HEK293 (cell line): ENCODE data around the gene TRIM56.

ENCODE experiments used
- CTCF ChIA-PET: fragments of 350-600 bp; formaldehyde crosslinking; extraction: SDS; loops from one replicate; lab custom pipeline; 2021; ENCODE audit warnings: antibody characterized with exemption; lab: Yijun Ruan, JAX
- POLR2A ChIA-PET: fragments of 300-600 bp; formaldehyde crosslinking; extraction: SDS; loops from one replicate; lab custom pipeline; 2020; ENCODE audit warnings: antibody characterized with exemption, inconsistent platforms; lab: Yijun Ruan, JAX
- H3K27ac ChIP-seq: fragments of 200-500 bp; sonication (Bioruptor generic); 2 replicates; pipeline ENCODE4 v1.5.1; 2014; ENCODE audit warnings: low read depth, low read length, control low read depth, inconsistent platforms; ENCODE audit errors: extremely low read depth
- H3K36me3 ChIP-seq, 2 experiments: fragments of 200-500 bp in 1 of 2; sonication (Bioruptor generic) in 1 of 2; 1 replicate in 1 of 2; 2 replicates in 1 of 2; pipeline ENCODE4 v1.5.1; 2014 to 2017; ENCODE audit warnings: inconsistent platforms in 2 of 2, low read length in 2 of 2; ENCODE audit not compliant: control insufficient read depth in 2 of 2, insufficient read depth in 1 of 2
- H3K4me1 ChIP-seq: fragments of 200-500 bp; sonication (Bioruptor generic); 2 replicates; pipeline ENCODE4 v1.5.1; 2014; ENCODE audit warnings: mild to moderate bottlenecking, low read length, inconsistent platforms; ENCODE audit not compliant: control insufficient read depth, insufficient read depth
- H3K4me3 ChIP-seq: 2 replicates; pipeline ENCODE4 v1.5.1; 2011; ENCODE audit warnings: low read depth, mild to moderate bottlenecking, control low read depth, low read length, moderate library complexity
- H3K9me3 ChIP-seq: fragments of 200-500 bp; sonication (Bioruptor generic); 2 replicates; pipeline ENCODE4 v1.5.1; 2014; ENCODE audit warnings: low read depth, low read length, inconsistent platforms; ENCODE audit not compliant: control insufficient read depth, insufficient read depth
- CTCF ChIP-seq: fragments of 450-650 bp; formaldehyde crosslinking; IDR thresholded peaks from 2 replicates; pipeline ENCODE4 v1.5.1; 2016; ENCODE audit warnings: missing biosample characterization, missing genetic modification characterization
- GLIS1 ChIP-seq: fragments of 450-650 bp; formaldehyde crosslinking; IDR thresholded peaks from 2 replicates; pipeline ENCODE4 v1.5.1; 2016; ENCODE audit warnings: missing biosample characterization, missing genetic modification characterization
- INSM2 ChIP-seq: fragments of 450-650 bp; formaldehyde crosslinking; IDR thresholded peaks from 2 replicates; pipeline ENCODE4 v1.5.1; 2016; ENCODE audit warnings: missing biosample characterization, missing genetic modification characterization
- KLF16 ChIP-seq: fragments of 450-650 bp; formaldehyde crosslinking; IDR thresholded peaks from 2 replicates; pipeline ENCODE4 v1.5.1; 2017; ENCODE audit warnings: missing biosample characterization, missing genetic modification characterization
- PATZ1 ChIP-seq: fragments of 450-650 bp; formaldehyde crosslinking; IDR thresholded peaks from 2 replicates; pipeline ENCODE4 v1.5.1; 2016; ENCODE audit warnings: missing biosample characterization, missing genetic modification characterization
- RBAK ChIP-seq: fragments of 450-650 bp; formaldehyde crosslinking; IDR thresholded peaks from 2 replicates; pipeline ENCODE4 v1.5.1; 2016; ENCODE audit warnings: missing biosample characterization, missing genetic modification characterization
- ZEB2 ChIP-seq: fragments of 450-650 bp; formaldehyde crosslinking; IDR thresholded peaks from 2 replicates; pipeline ENCODE4 v1.5.1; 2016; ENCODE audit warnings: missing biosample characterization, missing genetic modification characterization
- ZNF121 ChIP-seq: fragments of 450-650 bp; formaldehyde crosslinking; IDR thresholded peaks from 2 replicates; pipeline ENCODE4 v1.5.1; 2016; ENCODE audit warnings: missing biosample characterization, missing genetic modification characterization
- ZNF138 ChIP-seq: fragments of 450-650 bp; formaldehyde crosslinking; IDR thresholded peaks from 2 replicates; pipeline ENCODE4 v1.5.1; 2016; ENCODE audit warnings: missing biosample characterization, missing genetic modification characterization, borderline replicate concordance
- ZNF2 ChIP-seq: fragments of 450-650 bp; formaldehyde crosslinking; IDR thresholded peaks from 2 replicates; pipeline ENCODE4 v1.5.1; 2016; ENCODE audit warnings: missing biosample characterization, missing genetic modification characterization
- ZNF362 ChIP-seq: fragments of 450-650 bp; formaldehyde crosslinking; IDR thresholded peaks from 2 replicates; pipeline ENCODE4 v1.5.1; 2016; ENCODE audit warnings: missing biosample characterization, missing genetic modification characterization
- ZNF473 ChIP-seq: fragments of 450-650 bp; formaldehyde crosslinking; IDR thresholded peaks from 2 replicates; pipeline ENCODE4 v1.5.1; 2017; ENCODE audit warnings: missing biosample characterization, missing genetic modification characterization
- ZNF621 ChIP-seq: fragments of 450-650 bp; formaldehyde crosslinking; IDR thresholded peaks from 2 replicates; pipeline ENCODE4 v1.5.1; 2017; ENCODE audit warnings: missing biosample characterization, missing genetic modification characterization
- ZNF645 ChIP-seq: fragments of 450-650 bp; formaldehyde crosslinking; IDR thresholded peaks from 2 replicates; pipeline ENCODE4; 2016; ENCODE audit warnings: missing biosample characterization, missing genetic modification characterization
- ZNF654 ChIP-seq: fragments of 450-650 bp; formaldehyde crosslinking; IDR thresholded peaks from 2 replicates; pipeline ENCODE4 v1.5.1; 2016; ENCODE audit warnings: low read depth, missing biosample characterization, missing genetic modification characterization
- ZNF664 ChIP-seq: fragments of 450-650 bp; formaldehyde crosslinking; IDR thresholded peaks from 2 replicates; pipeline ENCODE4 v1.5.1; 2016; ENCODE audit warnings: missing biosample characterization, missing genetic modification characterization
- ZNF768 ChIP-seq: fragments of 450-650 bp; formaldehyde crosslinking; IDR thresholded peaks from 2 replicates; pipeline ENCODE4 v1.5.1; 2018; ENCODE audit warnings: missing biosample characterization, mild to moderate bottlenecking, missing genetic modification characterization

TRIM56 gene

GRCh38 chr7:101094791-101095375 is 9.6 kb downstream of the TRIM56 start:
- H3K27ac ChIP-seq, result no peak overlapping the region
- ChIA-PET POLR2A (interaction anchor here (0.6 to 0.7 kb wide), 2 partner anchors 45 to 81 kb away, joined by 3 to 4 read pairs; no protein-coding TSS in a partner anchor), CTCF (interaction anchor here (0.6 to 1.9 kb wide), 21 partner anchors 9 to 1331 kb away, joined by 3 to 18 read pairs (median 4); partner anchors contain the start of gene TRIM56)
- H3K9me3 ChIP-seq, result no peaks in the 10 kb centered on the region
- peak; percentile 69 for TF ChIP-seq ZNF654 (tag by site-specific recombination)
- TF ChIP-seq ZEB2 (tag by site-specific recombination), result 0 out of 2 replicates have a peak, but pooled peaks have one; percentile 21
- TF ChIP-seq RBAK, result no peak
- TF ChIP-seq GLIS1 (tag by site-specific recombination), result peak; percentile 49
- peak; percentile 65; the same call in 1 of the 2 replicates for TF ChIP-seq CTCF (tag by site-specific recombination)
- TF ChIP-seq ZNF2, result peak; percentile 96
- peak; percentile 82 for TF ChIP-seq ZNF664 (tag by site-specific recombination)
- no peak for TF ChIP-seq ZNF473 (tag by site-specific recombination)
- 0 out of 2 replicates have a peak, but pooled peaks have one; percentile 4 for TF ChIP-seq INSM2 (tag by site-specific recombination)
- TF ChIP-seq ZNF645 (tag by site-specific recombination), result 0 out of 2 replicates have a peak, but pooled peaks have one; percentile 24
- 0 out of 2 replicates have a peak, but pooled peaks have one; percentile 14 for TF ChIP-seq PATZ1 (tag by site-specific recombination)
- peak; percentile 97 for TF ChIP-seq ZNF121 (tag by site-specific recombination)
- TF ChIP-seq ZNF362 (tag by site-specific recombination), result peak; percentile 84
- TF ChIP-seq ZNF138 (tag by site-specific recombination), result no peak
- no peak for TF ChIP-seq ZNF621
- no peaks in the 10 kb centered on the region for H3K4me1 ChIP-seq
- H3K36me3 ChIP-seq, result no peaks in the 10 kb centered on the region
- H3K4me3 ChIP-seq, result no peak overlapping the region

- Histone ChIP-seq H3K27ac (no peak overlapping the region), H3K36me3 (no peaks in the 10 kb centered on the region), H3K4me3 (no peak overlapping the region), H3K9me3 (no peaks in the 10 kb centered on the region), H3K4me1 (no peaks in the 10 kb centered on the region)
- TF ChIP-seq KLF16, result no peak
- peak; percentile 84 for TF ChIP-seq ZNF768
- TF ChIP-seq ZNF645 (tag by site-specific recombination), result no peak
- ChIA-PET POLR2A (interaction anchor here (1.1 to 1.2 kb wide), 2 partner anchors 10 to 11 kb away, joined by 3 read pairs; partner anchors contain the start of gene TRIM56), CTCF (interaction anchor here (0.6 to 2.0 kb wide), 13 partner anchors 11 to 404 kb away, joined by 3 to 10 read pairs (median 3); partner anchors contain the start of gene POP7)
Observed at GRCh38 chr7:101096331-101096956, 11.2 kb downstream of the TRIM56 start.
